ENCODE measurements around the gene ATOH8. TPM values are rescaled to one million over a fixed set of nuclear protein-coding genes. Genes with fewer than 3 reads are reported as not detected.

Gene ATOH8
- total RNA-seq, 5 donors from 2014 or later (not counting 1 experiment from before 2014, with no cell fraction given), result 0.20 TPM; not detected in 4

DNA sequence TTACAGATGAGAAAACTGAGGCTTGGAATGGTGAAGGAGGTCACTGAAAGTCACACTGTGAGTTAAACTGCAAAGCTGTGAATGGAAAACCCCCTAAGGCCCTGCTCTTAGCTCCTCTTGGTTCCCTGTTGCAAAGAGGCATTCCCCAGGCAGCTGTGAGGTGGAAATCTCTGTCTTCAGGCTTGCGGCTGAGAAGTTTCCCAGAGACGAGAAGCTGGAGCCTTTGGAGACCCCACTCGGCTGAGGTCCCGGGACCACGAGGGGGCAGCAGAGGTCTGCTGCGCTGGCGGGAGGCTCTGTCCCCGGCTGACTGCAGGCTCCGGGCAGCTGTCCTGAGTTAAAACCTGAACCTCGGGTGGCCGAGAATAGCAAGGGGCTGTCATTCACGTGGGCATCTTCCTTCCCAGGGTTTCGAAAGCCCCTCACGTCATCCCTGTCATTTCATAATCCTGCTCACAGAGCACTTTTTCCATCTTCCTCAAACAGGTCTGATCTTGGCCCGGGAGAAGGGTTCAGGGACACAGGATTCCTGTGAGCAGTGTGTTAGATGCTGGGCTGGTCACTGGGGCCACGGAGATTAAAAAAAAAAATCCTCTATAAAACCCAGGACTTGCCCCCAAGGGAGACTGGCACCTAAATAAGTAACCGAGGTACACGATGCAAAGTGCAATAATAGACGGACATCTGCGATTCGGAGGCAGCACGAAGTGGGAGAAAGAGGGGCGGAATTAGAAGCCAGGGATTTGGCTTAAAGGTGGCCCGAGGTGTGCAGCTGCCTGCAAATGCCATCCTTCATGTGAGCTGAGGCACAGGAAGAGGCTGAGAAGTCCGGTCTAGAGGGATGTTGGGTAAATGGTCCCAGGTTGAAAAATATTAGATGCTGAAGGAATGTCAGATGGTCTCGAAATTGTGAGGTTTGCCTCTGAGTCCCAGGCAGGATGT is 24.6 kb upstream of the ATOH8 start:
- H3K4me3 Mint-ChIP-seq, result no peak overlapping the region
- no peaks in the 10 kb centered on the region for H3K36me3 ChIP-seq (ENCODE audit: control insufficient read depth in 2 of 2, extremely low read depth in 1 of 2, insufficient read depth in 1 of 2, low read length in 1 of 2)

GRCh38 chr2:85729825-85730510 is 23.8 kb upstream of the ATOH8 start:
- Mint-ChIP-seq H3K9me3 (no peaks in the 10 kb centered on the region), H3K4me1 (peaks cover 0 to 6% (median 2%) of the 10 kb centered on the region in 3 donors), H3K4me3 (no peak overlapping the region), H3K27me3 (peaks cover 0 to 25% of the 10 kb centered on the region in 2 donors), H3K36me3 (no peaks in the 10 kb centered on the region), H3K27ac (no peak overlapping the region)
- WGBS (ENCODE audit: insufficient coverage), result 84% methylated on average over 7 of the region's 10 CpGs
- no peaks in the 10 kb centered on the region for H3K9me3 ChIP-seq
- no peak overlapping the region for H3K27ac ChIP-seq (ENCODE audit: low read length)
- ChIA-PET POLR2A (no interaction called here), CTCF (interaction anchor here (1.1 to 2.3 kb wide), 3 partner anchors 21 to 350 kb away, joined by 3 to 10 read pairs (median 4); no protein-coding TSS in a partner anchor)
- no peak overlapping the region for H3K4me3 ChIP-seq (ENCODE audit: control insufficient read depth in 1 of 2, extremely low read depth in 1 of 2, low read length in 1 of 2)
- peaks cover 0 to 19% of the 10 kb centered on the region in 2 experiments for H3K27me3 ChIP-seq (replicated peaks in 1 of 2; ENCODE audit: control insufficient read depth in 2 of 2, extremely low read depth in 1 of 2, insufficient read depth in 2 of 2, low read length in 1 of 2)
- no peak for ATAC-seq (replicated peaks in 1 of 4)
- DNase-seq, result no peak
- H3K36me3 ChIP-seq (ENCODE audit: control insufficient read depth in 2 of 2, extremely low read depth in 1 of 2, insufficient read depth in 1 of 2, low read length in 1 of 2), result no peaks in the 10 kb centered on the region
- peaks cover 0 to 6% of the 10 kb centered on the region in 2 experiments for H3K4me1 ChIP-seq (ENCODE audit: control insufficient read depth in 1 of 2, extremely low read depth in 1 of 2, insufficient read depth in 2 of 2, low read length in 2 of 2)

More for the DNA sequence above, 24.6 kb upstream of the ATOH8 start:
- Histone ChIP-seq H3K4me1 (ENCODE audit: control insufficient read depth in 1 of 2, extremely low read depth in 1 of 2, insufficient read depth in 2 of 2, low read length in 2 of 2) (peaks cover 0 to 6% of the 10 kb centered on the region in 2 experiments), H3K9me3 (no peaks in the 10 kb centered on the region), H3K4me3 (ENCODE audit: control insufficient read depth in 1 of 2, extremely low read depth in 1 of 2, low read length in 1 of 2) (no peak overlapping the region), H3K27me3 (replicated peaks in 1 of 2; ENCODE audit: control insufficient read depth in 2 of 2, extremely low read depth in 1 of 2, insufficient read depth in 2 of 2, low read length in 1 of 2) (peaks cover 0 to 19% of the 10 kb centered on the region in 2 experiments), H3K27ac (ENCODE audit: low read length) (no peak overlapping the region)
- ChIA-PET CTCF (interaction anchor here (0.5 to 2.3 kb wide), 13 partner anchors 21 to 375 kb away, joined by 3 to 10 read pairs (median 4); no protein-coding TSS in a partner anchor), POLR2A (interaction anchor here in 1 of 2 donors (0.6 kb wide), 1 partner anchor 58 kb away, joined by 4 read pairs; no protein-coding TSS in a partner anchor)
- ATAC-seq (replicated peaks in 1 of 4) (peak; percentile 76 to 86 (median 81)), DNase-seq (peak; percentile 28 to 77 (median 61))
- Mint-ChIP-seq H3K9me3 (no peaks in the 10 kb centered on the region), H3K27ac (peak overlapping the region in 1 of 2 donors; percentile 24), H3K4me1 (peaks cover 0 to 6% (median 2%) of the 10 kb centered on the region in 3 donors), H3K27me3 (peaks cover 0 to 21% of the 10 kb centered on the region in 2 donors), H3K36me3 (no peaks in the 10 kb centered on the region)
- WGBS (ENCODE audit: insufficient coverage), result 34% methylated on average over 24 of the region's 26 CpGs

DNA sequence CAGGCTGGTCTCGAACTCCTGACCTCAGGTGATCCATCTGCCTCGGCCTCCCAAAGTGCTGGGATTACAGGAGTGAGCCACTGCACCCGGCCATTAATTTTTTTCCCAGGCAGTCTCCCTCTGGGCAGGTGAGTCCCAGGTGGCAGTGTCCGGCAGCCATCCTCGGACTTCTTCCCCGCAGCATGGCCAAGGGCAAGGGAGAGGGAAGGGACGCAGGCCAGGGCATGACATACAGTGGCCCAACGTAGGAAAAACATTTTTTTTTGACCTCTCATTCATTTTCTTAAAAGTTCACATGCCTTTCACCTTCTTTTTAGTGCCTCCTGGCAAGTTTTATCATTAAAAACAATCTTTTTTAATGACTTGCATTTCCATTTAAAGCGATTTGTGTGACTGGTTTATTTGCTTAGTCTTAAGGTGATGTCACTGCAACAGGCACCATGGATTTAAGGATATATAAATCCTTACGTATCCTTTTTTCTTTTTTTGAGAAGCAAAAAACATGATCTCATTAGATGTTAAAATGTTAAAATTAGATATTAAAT is 23.0 kb upstream of the ATOH8 start:
- Mint-ChIP-seq H3K27me3 (peaks cover 0 to 27% of the 10 kb centered on the region in 2 donors), H3K36me3 (no peaks in the 10 kb centered on the region), H3K4me1 (peaks cover 0 to 6% (median 2%) of the 10 kb centered on the region in 3 donors), H3K4me3 (no peak overlapping the region), H3K27ac (no peak overlapping the region), H3K9me3 (no peaks in the 10 kb centered on the region)
- DNase-seq (no peak), ATAC-seq (replicated peaks in 1 of 4) (no peak)
- peaks cover 0 to 6% of the 10 kb centered on the region in 2 experiments for H3K4me1 ChIP-seq (ENCODE audit: control insufficient read depth in 1 of 2, extremely low read depth in 1 of 2, insufficient read depth in 2 of 2, low read length in 2 of 2)
- WGBS (ENCODE audit: insufficient coverage), result 96% methylated on average over 3 of the region's 10 CpGs
- no peak overlapping the region for H3K4me3 ChIP-seq (ENCODE audit: control insufficient read depth in 1 of 2, extremely low read depth in 1 of 2, low read length in 1 of 2)
- POLR2A ChIA-PET, result no interaction called here
- H3K27me3 ChIP-seq (replicated peaks in 1 of 2; ENCODE audit: control insufficient read depth in 2 of 2, extremely low read depth in 1 of 2, insufficient read depth in 2 of 2, low read length in 1 of 2), result peaks cover 0 to 19% of the 10 kb centered on the region in 2 experiments
- H3K9me3 ChIP-seq, result no peaks in the 10 kb centered on the region
- no peaks in the 10 kb centered on the region for H3K36me3 ChIP-seq (ENCODE audit: control insufficient read depth in 2 of 2, extremely low read depth in 1 of 2, insufficient read depth in 1 of 2, low read length in 1 of 2)
- no peak overlapping the region for H3K27ac ChIP-seq (ENCODE audit: low read length)
- CTCF ChIA-PET, result interaction anchor here in 1 of 2 donors (2.3 kb wide), 1 partner anchor 83 kb away, joined by 10 read pairs; no protein-coding TSS in a partner anchor

GRCh38 chr2:85731606-85732005 is 22.2 kb upstream of the ATOH8 start:
- Mint-ChIP-seq H3K4me1 (peaks cover 0 to 6% (median 2%) of the 10 kb centered on the region in 3 donors), H3K9me3 (no peaks in the 10 kb centered on the region), H3K27me3 (peaks cover 0 to 31% of the 10 kb centered on the region in 2 donors), H3K36me3 (no peaks in the 10 kb centered on the region), H3K4me3 (no peak overlapping the region), H3K27ac (no peak overlapping the region)
- POLR2A ChIA-PET, result interaction anchor here in 1 of 2 donors (0.7 kb wide), 1 partner anchor 13 kb away, joined by 6 read pairs; no protein-coding TSS in a partner anchor
- H3K4me1 ChIP-seq (ENCODE audit: control insufficient read depth in 1 of 2, extremely low read depth in 1 of 2, insufficient read depth in 2 of 2, low read length in 2 of 2), result peaks cover 0 to 6% of the 10 kb centered on the region in 2 experiments
- no peaks in the 10 kb centered on the region for H3K36me3 ChIP-seq (ENCODE audit: control insufficient read depth in 2 of 2, extremely low read depth in 1 of 2, insufficient read depth in 1 of 2, low read length in 1 of 2)
- peaks cover 0 to 20% of the 10 kb centered on the region in 2 experiments for H3K27me3 ChIP-seq (replicated peaks in 1 of 2; ENCODE audit: control insufficient read depth in 2 of 2, extremely low read depth in 1 of 2, insufficient read depth in 2 of 2, low read length in 1 of 2)
- no peak for ATAC-seq (replicated peaks in 1 of 4)
- H3K9me3 ChIP-seq, result no peaks in the 10 kb centered on the region
- no peak overlapping the region for H3K27ac ChIP-seq (ENCODE audit: low read length)
- CTCF ChIA-PET, result no interaction called here
- no CpG with 5 or more reads among the region's 3 CpGs for WGBS (ENCODE audit: insufficient coverage)
- DNase-seq, result no peak
- H3K4me3 ChIP-seq (ENCODE audit: control insufficient read depth in 1 of 2, extremely low read depth in 1 of 2, low read length in 1 of 2), result no peak overlapping the region

DNA sequence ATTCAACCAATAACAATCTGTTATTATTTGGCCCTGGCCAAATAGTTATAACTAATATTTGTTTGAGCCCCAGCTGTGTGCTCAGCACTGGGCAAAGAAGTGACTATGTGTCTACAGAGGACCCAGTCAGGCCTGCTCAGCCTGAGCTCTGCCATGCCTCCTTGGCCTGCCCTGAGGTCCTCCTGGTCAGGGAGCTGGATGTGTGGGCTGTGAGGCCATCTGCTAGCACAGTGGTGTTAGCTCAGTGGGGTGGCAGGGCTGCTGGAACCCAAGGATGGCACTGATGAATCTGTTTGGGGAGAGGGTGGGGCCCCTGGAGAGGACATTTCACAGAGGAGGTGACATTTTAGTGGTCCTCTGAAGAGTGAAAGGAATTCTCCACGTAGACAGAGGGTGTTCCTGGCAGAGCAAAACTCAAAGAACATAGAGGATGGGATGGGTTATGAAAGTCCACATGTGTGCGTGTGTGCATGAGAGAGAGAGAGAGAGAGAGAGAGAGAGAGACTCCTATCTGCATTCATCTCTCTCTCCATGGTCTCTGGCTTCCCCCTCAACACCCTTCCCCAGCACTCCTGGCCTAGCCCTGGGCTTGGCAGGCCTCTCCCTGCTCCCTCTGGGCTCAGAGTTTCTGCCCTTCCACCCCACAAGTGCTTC is 21.2 kb upstream of the ATOH8 start:
- CTCF ChIA-PET, result interaction anchor here in 1 of 2 donors (0.6 kb wide), 1 partner anchor 723 kb away, joined by 3 read pairs; no protein-coding TSS in a partner anchor
- no peaks in the 10 kb centered on the region for H3K36me3 Mint-ChIP-seq
- H3K27ac Mint-ChIP-seq, result no peak overlapping the region
- no peaks in the 10 kb centered on the region for H3K9me3 Mint-ChIP-seq
- POLR2A ChIA-PET, result interaction anchor here in 1 of 2 donors (0.7 kb wide), 1 partner anchor 12 kb away, joined by 6 read pairs; no protein-coding TSS in a partner anchor
- Histone ChIP-seq H3K4me1 (ENCODE audit: control insufficient read depth in 1 of 2, extremely low read depth in 1 of 2, insufficient read depth in 2 of 2, low read length in 2 of 2) (peaks cover 0 to 6% of the 10 kb centered on the region in 2 experiments), H3K4me3 (ENCODE audit: control insufficient read depth in 1 of 2, extremely low read depth in 1 of 2, low read length in 1 of 2) (no peak overlapping the region), H3K9me3 (no peaks in the 10 kb centered on the region), H3K36me3 (ENCODE audit: control insufficient read depth in 2 of 2, extremely low read depth in 1 of 2, insufficient read depth in 1 of 2, low read length in 1 of 2) (no peaks in the 10 kb centered on the region), H3K27ac (ENCODE audit: low read length) (no peak overlapping the region), H3K27me3 (replicated peaks in 1 of 2; ENCODE audit: control insufficient read depth in 2 of 2, extremely low read depth in 1 of 2, insufficient read depth in 2 of 2, low read length in 1 of 2) (peaks cover 0 to 22% of the 10 kb centered on the region in 2 experiments)
- DNase-seq, result no peak
- H3K4me1 Mint-ChIP-seq, result peaks cover 0 to 6% (median 2%) of the 10 kb centered on the region in 3 donors
- no peak for ATAC-seq (replicated peaks in 1 of 4)
- H3K27me3 Mint-ChIP-seq, result peaks cover 6 to 32% of the 10 kb centered on the region in 2 donors
- no peak overlapping the region for H3K4me3 Mint-ChIP-seq
- 50% methylated on average over 1 of the region's 2 CpGs for WGBS (ENCODE audit: insufficient coverage)
